ENCODE measurements around the gene USP48.
A peak's percentile ranks its signal among the peaks of the same experiment; 100 is the strongest.

Gene USP48

GRCh38 chr1:21664806-21665588 lies 118.0 kb downstream of the USP48 start:
- TF ChIP-seq CTCF (conservative IDR thresholded peaks at IDR 0.05) = no peak

GRCh38 chr1:21663951-21664805 lies 118.8 kb downstream of the USP48 start:
- no peak for TF ChIP-seq CTCF (conservative IDR thresholded peaks at IDR 0.05)
- no peak overlapping the region for H3K27ac ChIP-seq

More at GRCh38 chr1:21664806-21665588, 118.0 kb downstream of the USP48 start:
- H3K27ac ChIP-seq = peak overlapping the region; percentile 88; the same call in 1 of the 2 replicates

- H3K27ac ChIP-seq = no peak overlapping the region
- TF ChIP-seq CTCF (conservative IDR thresholded peaks at IDR 0.05) = no peak
Measured at GRCh38 chr1:21663248-21663950, 119.5 kb downstream of the USP48 start.

GRCh38 chr1:21662426-21663247 lies 120.3 kb downstream of the USP48 start:
- H3K27ac ChIP-seq = no peak overlapping the region
- TF ChIP-seq CTCF (conservative IDR thresholded peaks at IDR 0.05) = no peak

GRCh38 chr1:21661886-21662285 lies 121.1 kb downstream of the USP48 start:
- H3K27ac ChIP-seq = no peak overlapping the region
- TF ChIP-seq CTCF (conservative IDR thresholded peaks at IDR 0.05) = no peak

GRCh38 chr1:21659924-21660326 lies 123.0 kb downstream of the USP48 start:
- peak overlapping the region; percentile 51 for H3K27ac ChIP-seq
- no peak for TF ChIP-seq CTCF (conservative IDR thresholded peaks at IDR 0.05)

All from VCaP (cell line).